HCT116 (cell line): Measurements from ENCODE around the gene ZNF618. TPM values are rescaled to one million over a fixed set of nuclear protein-coding genes. Genes with fewer than 3 reads are reported as not detected.

Experiments used
- ATAC-seq: fragments of 200-7000 bp; cut with Tn5 transposase; 2 replicates; pipeline ENCODE4 v1.9.1; 2020; ENCODE audit warnings: mild to moderate bottlenecking, moderate library complexity
- BruUV-seq: library from RNA; stranded (reverse); fragments of 400-500 nt; replicated peaks from 2 replicates; lab custom pipeline; 2021; lab: Mats Ljungman, UMichigan
- CTCF ChIA-PET: fragments of 300-600 bp; sonication (Branson Sonifier 250); formaldehyde crosslinking; loops from one replicate; lab custom pipeline; 2021; ENCODE audit warnings: antibody characterized with exemption; lab: Charles Lee
- POLR2A ChIA-PET: fragments of 300-600, 350-600 bp; sonication (Branson Sonifier 250); formaldehyde crosslinking; loops from one replicate; lab custom pipeline; 2021; ENCODE audit warnings: antibody characterized with exemption; lab: Charles Lee
- RAD21 ChIA-PET, 2 experiments: fragments of 300-600 bp; sonication (Branson Sonifier 250); formaldehyde crosslinking; loops; one replicate each; lab custom pipeline; 2023; ENCODE audit warnings: low total read pairs in 2 of 2; ENCODE audit not compliant: uncharacterized antibody in 2 of 2, unreplicated experiment in 2 of 2, low non-redundant PET in 1 of 2; lab: Charles Lee
- DNase-seq: peaks from one replicate; pipeline ENCODE4 v3.0.0-alpha.2; 2010; ENCODE audit warnings: low read depth, low spot score
- H2AFZ ChIP-seq: fragments of 200-600 bp; shearing (Covaris generic), sonication (generic); 2 replicates; pipeline ENCODE4 v1.6.1; 2017; ENCODE audit warnings: low read depth, mixed run types, mixed read lengths, antibody characterized with exemption, low read length; ENCODE audit not compliant: poor library complexity, severe bottlenecking
- H3K27ac ChIP-seq: 2 replicates; pipeline ENCODE4 v1.5.1; 2012; ENCODE audit warnings: low read depth, low read length
- H3K27me3 ChIP-seq: fragments of 200-600 bp; sonication (generic); 2 replicates; pipeline ENCODE4 v1.6.1; 2016; ENCODE audit warnings: mixed run types, low read length, mixed read lengths; ENCODE audit not compliant: insufficient read depth
- H3K36me3 ChIP-seq, 2 experiments: fragments of 200-500 bp in 1 of 2; fragments of 200-600 bp in 1 of 2; sonication (Bioruptor generic) in 1 of 2; sonication (generic) in 1 of 2; 2 replicates each; pipeline versions ENCODE4 v1.5.1 to v1.6.1; 2014 to 2016; ENCODE audit warnings: low read length in 2 of 2, inconsistent platforms in 1 of 2, mixed read lengths in 1 of 2, mixed run types in 1 of 2; ENCODE audit not compliant: insufficient read depth in 2 of 2, control insufficient read depth in 1 of 2
- H3K4me1 ChIP-seq, 2 experiments: fragments of 200-600 bp in 1 of 2; sonication (generic) in 1 of 2; 2 replicates each; pipeline versions ENCODE4 v1.5.1 to v1.6.1; 2012 to 2017; ENCODE audit warnings: low read length in 2 of 2, inconsistent platforms in 1 of 2, mild to moderate bottlenecking in 1 of 2, mixed read lengths in 1 of 2, mixed run types in 1 of 2, moderate library complexity in 1 of 2; ENCODE audit not compliant: insufficient read depth in 2 of 2, control insufficient read depth in 1 of 2
- H3K4me2 ChIP-seq: fragments of 200-600 bp; sonication (generic); 2 replicates; pipeline ENCODE4 v1.6.1; 2017; ENCODE audit warnings: mixed run types, low read length, mixed read lengths
- H3K4me3 ChIP-seq, 2 experiments: fragments of 200-600 bp in 1 of 2; sonication (generic) in 1 of 2; replicated peaks in 1 of 2; 2 replicates each; pipeline ENCODE4 v1.5.1; 2011 to 2016; ENCODE audit warnings: low read length in 2 of 2, control low read depth in 1 of 2, low read depth in 1 of 2, mild to moderate bottlenecking in 1 of 2, mixed read lengths in 1 of 2, mixed run types in 1 of 2
- H3K79me2 ChIP-seq: fragments of 200-600 bp; sonication (generic); 2 replicates; pipeline ENCODE4 v1.6.1; 2017; ENCODE audit warnings: mild to moderate bottlenecking, mixed run types, low read length, moderate library complexity, mixed read lengths; ENCODE audit not compliant: insufficient read depth
- H3K9ac ChIP-seq: fragments of 200-600 bp; sonication (generic); 2 replicates; pipeline ENCODE4 v1.6.1; 2016; ENCODE audit warnings: low read length, mixed read lengths
- H3K9me2 ChIP-seq: fragments of 200-600 bp; sonication (generic), shearing (Covaris generic); 2 replicates; pipeline ENCODE4 v1.6.1; 2017; ENCODE audit warnings: mixed run types, mild to moderate bottlenecking, moderate library complexity; ENCODE audit not compliant: insufficient read depth
- H3K9me3 ChIP-seq, 2 experiments: fragments of 200-500 bp in 1 of 2; fragments of 200-600 bp in 1 of 2; sonication (Bioruptor generic) in 1 of 2; sonication (generic) in 1 of 2; 2 replicates each; pipeline ENCODE4 v1.6.1; 2014 to 2017; ENCODE audit warnings: low read length in 2 of 2, mixed read lengths in 2 of 2, inconsistent platforms in 1 of 2, low read depth in 1 of 2, mild to moderate bottlenecking in 1 of 2, mixed run types in 1 of 2, moderate library complexity in 1 of 2; ENCODE audit not compliant: control insufficient read depth in 1 of 2, insufficient read depth in 1 of 2
- H4K20me1 ChIP-seq: fragments of 200-600 bp; sonication (generic), shearing (Covaris generic); 2 replicates; pipeline ENCODE4 v1.6.1; 2017; ENCODE audit warnings: mixed run types, mild to moderate bottlenecking, moderate library complexity; ENCODE audit not compliant: insufficient read depth
- ATF3 ChIP-seq: IDR thresholded peaks from 2 replicates; pipeline ENCODE4 v1.6.1; 2012
- CBX3 ChIP-seq: IDR thresholded peaks from 2 replicates; pipeline ENCODE4 v1.6.1; 2012; ENCODE audit warnings: low read depth
- CEBPB ChIP-seq: IDR thresholded peaks from 2 replicates; pipeline ENCODE4 v1.6.1; 2012; ENCODE audit warnings: low read depth
- EGR1 ChIP-seq: IDR thresholded peaks from 2 replicates; pipeline ENCODE4 v1.6.1; 2012; ENCODE audit warnings: low read depth
- ELF1 ChIP-seq: IDR thresholded peaks from 2 replicates; pipeline ENCODE4 v1.6.1; 2012; ENCODE audit warnings: low read depth, borderline replicate concordance
- FOSL1 ChIP-seq: IDR thresholded peaks from 2 replicates; pipeline ENCODE4 v1.6.1; 2012; ENCODE audit warnings: low read depth
- JUND ChIP-seq: IDR thresholded peaks from 2 replicates; pipeline ENCODE4 v1.6.1; 2012
- POLR2AphosphoS5 ChIP-seq: IDR thresholded peaks from 2 replicates; pipeline ENCODE4 v1.6.1; 2011; ENCODE audit warnings: mild to moderate bottlenecking, low read depth, low read length, moderate library complexity
- SP1 ChIP-seq: IDR thresholded peaks from 2 replicates; pipeline ENCODE4 v1.6.1; 2012; ENCODE audit warnings: low read depth
- TCF7L2 ChIP-seq: IDR thresholded peaks from 2 replicates; pipeline ENCODE4 v1.7.0; 2011; ENCODE audit warnings: borderline replicate concordance, inconsistent platforms; ENCODE audit not compliant: insufficient read depth, insufficient read length; ENCODE audit errors: extremely low read depth
- YY1 ChIP-seq: IDR thresholded peaks from 2 replicates; pipeline ENCODE4 v1.6.1; 2011; ENCODE audit warnings: low read length, low read depth, moderate library complexity, mild to moderate bottlenecking; ENCODE audit not compliant: insufficient replicate concordance; ENCODE audit errors: extremely low read depth
- ZNF274 ChIP-seq: fragments of 200-500 bp; sonication (Bioruptor generic); IDR thresholded peaks from 2 replicates; pipeline ENCODE4 v1.6.1; 2014; ENCODE audit warnings: mild to moderate bottlenecking, low read depth, low read length, inconsistent platforms
- intact Hi-C: fragments of 100-400 bp; cut with micrococcal nuclease; formaldehyde crosslinking; loops from 2 replicates; pipeline ENCODE4 v1.10.0; 2022
- total RNA-seq: library from RNA; stranded (reverse); gene quantifications from one replicate; pipeline ENCODE4 v1.2.1, GENCODE V29; 2021; ENCODE audit not compliant: unreplicated experiment
- TF ChIP-seq, protein P1 (sequence below): IDR thresholded peaks from 2 replicates; pipeline ENCODE4 v1.6.1; 2012
- TF ChIP-seq, protein P2 (sequence below): IDR thresholded peaks from 2 replicates; pipeline ENCODE4 v1.6.1; 2012; ENCODE audit warnings: low read depth

Gene ZNF618
- total RNA-seq, 1 experiment from 2014 or later: 13.5 TPM

DNA sequence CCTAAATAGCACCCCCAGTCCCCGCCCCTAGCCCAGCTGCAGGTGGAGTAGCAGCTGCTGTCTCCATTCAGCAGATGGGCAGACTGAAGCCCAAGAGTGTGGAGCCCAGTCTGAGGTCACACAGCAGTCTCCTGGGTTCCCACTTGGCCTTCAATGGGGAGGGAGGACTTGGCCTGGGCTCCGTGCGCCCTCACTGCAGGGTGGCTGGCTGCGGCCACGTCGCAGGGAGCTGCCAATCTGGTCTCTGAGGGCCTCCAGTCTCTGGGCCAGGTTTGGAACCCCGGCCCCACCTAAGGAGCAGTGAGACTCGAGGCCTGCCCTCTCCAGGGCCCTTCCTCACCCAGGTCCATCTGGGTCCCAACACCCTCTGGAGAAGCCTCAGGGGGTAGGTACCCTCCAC is 215.6 kb downstream of the ZNF618 start:
- H3K9ac ChIP-seq: no peak overlapping the region
- no peaks in the 10 kb centered on the region for H3K4me1 ChIP-seq
- no peaks in the 10 kb centered on the region for H3K9me3 ChIP-seq
- no peak overlapping the region for H2AFZ ChIP-seq
- ChIA-PET CTCF (interaction anchor here (1.0 kb wide), 2 partner anchors 9 to 16 kb away, joined by 3 read pairs; no protein-coding TSS in a partner anchor), RAD21 (no interaction called here), POLR2A (no interaction called here)
- intact Hi-C loops: no loop called here
- no peak for ATAC-seq
- H3K27me3 ChIP-seq: no peaks in the 10 kb centered on the region
- no peak overlapping the region for H3K4me2 ChIP-seq
- H3K9me2 ChIP-seq: no peaks in the 10 kb centered on the region
- no peaks in the 10 kb centered on the region for H4K20me1 ChIP-seq
- no peak overlapping the region for H3K27ac ChIP-seq
- no peak for DNase-seq
- no TSS peak for BruUV-seq
- no peaks in the 10 kb centered on the region for H3K36me3 ChIP-seq
- TF ChIP-seq FOSL1: no peak
- no peak overlapping the region for H3K4me3 ChIP-seq
- no peaks in the 10 kb centered on the region for H3K79me2 ChIP-seq

- H3K9ac ChIP-seq: no peak overlapping the region
- ChIA-PET CTCF (interaction anchor here (1.9 kb wide), 1 partner anchor 10 kb away, joined by 9 read pairs; no protein-coding TSS in a partner anchor), RAD21 (no interaction called here), POLR2A (no interaction called here)
- no peak overlapping the region for H3K4me3 ChIP-seq
- peaks cover 0 to 1% of the 10 kb centered on the region in 2 experiments; a peak in 1 of 4 replicates for H3K4me1 ChIP-seq
- ATAC-seq (no peak), DNase-seq (no peak)
- H3K27ac ChIP-seq: no peak overlapping the region
- no peaks in the 10 kb centered on the region for H3K9me2 ChIP-seq
- no peaks in the 10 kb centered on the region for H3K27me3 ChIP-seq
- H3K4me2 ChIP-seq: no peak overlapping the region
- intact Hi-C loops: no loop called here
- TF ChIP-seq EGR1 (no peak), CBX3 (no peak), JUND (no peak), YY1 (no peak), CEBPB (no peak), ATF3 (no peak), POLR2AphosphoS5 (no peak), ELF1 (no peak), ZNF274 (no peak), SP1 (no peak), TCF7L2 (no peak)
- TF ChIP-seq, protein P1, sequence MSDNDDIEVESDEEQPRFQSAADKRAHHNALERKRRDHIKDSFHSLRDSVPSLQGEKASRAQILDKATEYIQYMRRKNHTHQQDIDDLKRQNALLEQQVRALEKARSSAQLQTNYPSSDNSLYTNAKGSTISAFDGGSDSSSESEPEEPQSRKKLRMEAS: no peak
- TF ChIP-seq, protein P2, sequence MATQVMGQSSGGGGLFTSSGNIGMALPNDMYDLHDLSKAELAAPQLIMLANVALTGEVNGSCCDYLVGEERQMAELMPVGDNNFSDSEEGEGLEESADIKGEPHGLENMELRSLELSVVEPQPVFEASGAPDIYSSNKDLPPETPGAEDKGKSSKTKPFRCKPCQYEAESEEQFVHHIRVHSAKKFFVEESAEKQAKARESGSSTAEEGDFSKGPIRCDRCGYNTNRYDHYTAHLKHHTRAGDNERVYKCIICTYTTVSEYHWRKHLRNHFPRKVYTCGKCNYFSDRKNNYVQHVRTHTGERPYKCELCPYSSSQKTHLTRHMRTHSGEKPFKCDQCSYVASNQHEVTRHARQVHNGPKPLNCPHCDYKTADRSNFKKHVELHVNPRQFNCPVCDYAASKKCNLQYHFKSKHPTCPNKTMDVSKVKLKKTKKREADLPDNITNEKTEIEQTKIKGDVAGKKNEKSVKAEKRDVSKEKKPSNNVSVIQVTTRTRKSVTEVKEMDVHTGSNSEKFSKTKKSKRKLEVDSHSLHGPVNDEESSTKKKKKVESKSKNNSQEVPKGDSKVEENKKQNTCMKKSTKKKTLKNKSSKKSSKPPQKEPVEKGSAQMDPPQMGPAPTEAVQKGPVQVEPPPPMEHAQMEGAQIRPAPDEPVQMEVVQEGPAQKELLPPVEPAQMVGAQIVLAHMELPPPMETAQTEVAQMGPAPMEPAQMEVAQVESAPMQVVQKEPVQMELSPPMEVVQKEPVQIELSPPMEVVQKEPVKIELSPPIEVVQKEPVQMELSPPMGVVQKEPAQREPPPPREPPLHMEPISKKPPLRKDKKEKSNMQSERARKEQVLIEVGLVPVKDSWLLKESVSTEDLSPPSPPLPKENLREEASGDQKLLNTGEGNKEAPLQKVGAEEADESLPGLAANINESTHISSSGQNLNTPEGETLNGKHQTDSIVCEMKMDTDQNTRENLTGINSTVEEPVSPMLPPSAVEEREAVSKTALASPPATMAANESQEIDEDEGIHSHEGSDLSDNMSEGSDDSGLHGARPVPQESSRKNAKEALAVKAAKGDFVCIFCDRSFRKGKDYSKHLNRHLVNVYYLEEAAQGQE: no peak
- no peaks in the 10 kb centered on the region for H3K79me2 ChIP-seq
- H4K20me1 ChIP-seq: no peaks in the 10 kb centered on the region
- H3K9me3 ChIP-seq: no peaks in the 10 kb centered on the region
- BruUV-seq: no TSS peak
- H3K36me3 ChIP-seq: no peaks in the 10 kb centered on the region
- H2AFZ ChIP-seq: no peak overlapping the region
These were observed 216.2 kb downstream of the ZNF618 start for GRCh38 chr9:114092336-114092735.
